GM18499 (cell line): ENCODE measurements around the gene URGCP.

Experiments
- ATAC-seq: cut with Tn5 transposase; IDR thresholded peaks from one replicate; pipeline ENCODE4 v1.9.1; 2021; ENCODE audit warnings: moderate number of reproducible peaks; ENCODE audit not compliant: insufficient read depth, unreplicated experiment

The URGCP gene

GRCh38 chr7:43876976-43877745 lies 29.2 kb downstream of the URGCP start:
- ATAC-seq = no peak

- no peak for ATAC-seq
Observed at GRCh38 chr7:43876241-43876640, 30.2 kb downstream of the URGCP start.

GRCh38 chr7:43873300-43873699 lies 33.1 kb downstream of the URGCP start:
- ATAC-seq = no peak

- ATAC-seq = no peak
Observed at GRCh38 chr7:43872406-43873110, 33.8 kb downstream of the URGCP start.

- no peak for ATAC-seq
Observed at GRCh38 chr7:43871064-43871463, 35.3 kb downstream of the URGCP start.

GRCh38 chr7:43870316-43870715 lies 36.1 kb downstream of the URGCP start:
- ATAC-seq = no peak

GRCh38 chr7:43869867-43870240 lies 36.5 kb downstream of the URGCP start:
- ATAC-seq = no peak

GRCh38 chr7:43869006-43869866 lies 37.2 kb downstream of the URGCP start, which contains the start of gene MRPS24:
Gene MRPS24, minus strand, starts transcription at chr7:43869517. Its CDS starts 22 bp downstream, at chr7:43869495.
- ATAC-seq = peak; percentile 75

- no peak for ATAC-seq
Observed at GRCh38 chr7:43868681-43869005, 37.8 kb downstream of the URGCP start.

- no peak for ATAC-seq
Observed at GRCh38 chr7:43868181-43868580, 38.2 kb downstream of the URGCP start.

- ATAC-seq = no peak
Observed at GRCh38 chr7:43865277-43865676, 41.1 kb downstream of the URGCP start.

- no peak for ATAC-seq
Observed at GRCh38 chr7:43864126-43864525, 42.3 kb downstream of the URGCP start.

GRCh38 chr7:43856996-43857395 lies 49.4 kb downstream of the URGCP start:
- ATAC-seq = no peak

GRCh38 chr7:43856316-43856715 lies 50.1 kb downstream of the URGCP start:
- no peak for ATAC-seq

GRCh38 chr7:43855176-43855575 lies 51.2 kb downstream of the URGCP start:
- ATAC-seq = no peak

GRCh38 chr7:43851805-43852204 lies 54.6 kb downstream of the URGCP start:
- no peak for ATAC-seq

- ATAC-seq = no peak
Observed at GRCh38 chr7:43850348-43851116, 55.9 kb downstream of the URGCP start.

- ATAC-seq = no peak
Observed at GRCh38 chr7:43849047-43849446, 57.3 kb downstream of the URGCP start.

GRCh38 chr7:43847496-43847895 lies 58.9 kb downstream of the URGCP start:
- ATAC-seq = no peak

- no peak for ATAC-seq
Observed at GRCh38 chr7:43844662-43845061, 61.7 kb downstream of the URGCP start.
